ENCODE results near the gene NMNAT1. TPM values are rescaled to one million over a fixed set of nuclear protein-coding genes. Genes with fewer than 3 reads are reported as not detected.

NMNAT1 gene
- total RNA-seq, 1 experiment from 2014 or later, result 2.8 TPM

GRCh38 chr1:9942399-9942938 lies 806 bp upstream of the NMNAT1 start:
- Histone ChIP-seq H3K27ac (ENCODE audit: insufficient read length, low read depth, low read length) (peak overlapping the region; percentile 54), H3K14ac (ENCODE audit: insufficient read depth, low read length) (peak overlapping the region; percentile 53; the same call in 1 of the 2 replicates), H2BK120ac (ENCODE audit: low read depth, low read length, poor library complexity, severe bottlenecking) (no peak overlapping the region), H2BK12ac (ENCODE audit: insufficient read length, low read depth, low read length) (no peak overlapping the region), H3K9ac (ENCODE audit: extremely low read depth, insufficient read length, low read length) (peak overlapping the region; percentile 84), H2BK5ac (ENCODE audit: insufficient read length, low read length) (no peak overlapping the region), H3K4me1 (ENCODE audit: insufficient read depth, low read length) (no peaks in the 10 kb centered on the region), H2BK20ac (ENCODE audit: low read depth, low read length, poor library complexity, severe bottlenecking) (no peak overlapping the region), H4K91ac (ENCODE audit: insufficient read length, low read depth, low read length) (no peak overlapping the region), H3K4ac (ENCODE audit: low read depth, low read length) (no peak overlapping the region), H3T11ph (ENCODE audit: low read length) (no peak overlapping the region), H4K5ac (ENCODE audit: insufficient read length, low read depth, low read length) (no peak overlapping the region), H2AFZ (ENCODE audit: low read length) (peak overlapping the region; percentile 69), H3K56ac (ENCODE audit: insufficient read length, low read depth, low read length) (no peak overlapping the region), H2BK15ac (ENCODE audit: low read depth, low read length) (no peak overlapping the region), H3K23ac (ENCODE audit: insufficient read length, low read depth, low read length) (no peak overlapping the region), H3K4me2 (ENCODE audit: insufficient read depth, insufficient read length, low read length) (peak overlapping the region; percentile 98), H3K79me2 (ENCODE audit: insufficient read depth, low read length) (no peaks in the 10 kb centered on the region), H3K18ac (ENCODE audit: insufficient read length, low read depth, low read length) (peak overlapping the region; percentile 36), H3K79me1 (ENCODE audit: insufficient read depth, low read depth, low read length, poor library complexity, severe bottlenecking) (no peaks in the 10 kb centered on the region), H3K27me3 (ENCODE audit: insufficient read depth, low read length) (no peaks in the 10 kb centered on the region), H4K20me1 (ENCODE audit: control insufficient read depth, insufficient read depth, insufficient read length) (no peaks in the 10 kb centered on the region), H4K8ac (replicated peaks; ENCODE audit: insufficient read length, low read depth, low read length) (no peak overlapping the region), H2AK5ac (ENCODE audit: insufficient read length, low read length) (no peak overlapping the region), H3K23me2 (ENCODE audit: insufficient read length, low read depth, low read length, poor library complexity, severe bottlenecking) (peaks cover 6% of the 10 kb centered on the region), H3K9me3 (ENCODE audit: control insufficient read depth, low read depth, low read length) (no peaks in the 10 kb centered on the region)
- Mint-ChIP-seq H3K36me3 (ENCODE audit: insufficient read depth in 1 of 3, low read depth in 3 of 3) (peaks cover 6 to 10% (median 7%) of the 10 kb centered on the region in 3 experiments; a peak in 6 of 7 replicates), H3K4me1 (peaks cover 2 to 3% of the 10 kb centered on the region in 2 experiments), H3K4me3 (peak overlapping the region; percentile 97 to 98), H3K27ac (peak overlapping the region; percentile 73 to 93 (median 81); a peak in 6 of 7 replicates), H3K27me3 (ENCODE audit: low read depth) (no peaks in the 10 kb centered on the region), H3K9me3 (no peaks in the 10 kb centered on the region)
- peak; percentile 73 for TF ChIP-seq CTCF (conservative IDR thresholded peaks at IDR 0.05)
- peak; percentile 29 for DNase-seq
- no CpG with 5 or more reads among the region's 14 CpGs for WGBS (ENCODE audit: extremely low coverage, insufficient read length, low lambda C conversion rate)
